Pancreas (tissue), 10 donors: ENCODE results near the gene HSD17B12. TPM values are rescaled to one million over a fixed set of nuclear protein-coding genes. Genes with fewer than 3 reads are reported as not detected.

Experiments used
- ATAC-seq, 4 donors: fragments of 200-7000 bp; cut with Tn5 transposase; one replicate each; pipeline versions ENCODE4 v1.8.0 to v1.9.1; 2020; ENCODE audit warnings: mild to moderate bottlenecking in 4 of 4, moderate library complexity in 4 of 4
- DNase-seq, 6 donors: peaks; one replicate each; pipeline ENCODE4 v3.0.0-alpha.2; 2020
- FAIRE-seq: peaks from 2 replicates; lab custom pipeline; 2012; peaks lifted over from hg19 to GRCh38; lab: Jason Lieb, UNC
- H3K27ac ChIP-seq, 4 donors: fragments of 200-600 bp; sonication (generic); 1 replicate in 3 of 4; 2 replicates in 1 of 4; pipeline versions ENCODE4 v1.5.0 to v1.8.0; 2020
- H3K27me3 ChIP-seq, 4 donors: fragments of 200-600 bp; one replicate each; pipeline ENCODE4 v1.8.0; 2021
- H3K36me3 ChIP-seq, 3 donors: fragments of 200-600 bp; sonication (generic) in 1 of 3; one replicate each; pipeline versions ENCODE4 v1.5.0 to v1.8.0; 2020 to 2021
- H3K4me1 ChIP-seq, 3 donors: fragments of 200-600 bp; one replicate each; pipeline ENCODE4 v1.8.0; 2021
- H3K4me3 ChIP-seq, 4 donors: fragments of 200-600 bp; sonication (generic) in 2 of 4; one replicate each; pipeline versions ENCODE4 v1.5.0 to v1.8.0; 2020 to 2021
- H3K9me3 ChIP-seq, 4 donors: fragments of 200-600 bp; one replicate each; pipeline ENCODE4 v1.8.0; 2021
- whole genome bisulfite sequencing, 2 donors: extraction: QIAGEN DNeasy Blood & Tissue Kit; methylation state at CpG; one replicate each; pipeline ENCODE4 v1.1.7; 2013; 5-methylcytosine and 5-hydroxymethylcytosine counted together
- intact Hi-C, 3 donors: fragments of 100-400 bp; cut with DNase I; formaldehyde crosslinking; loops; one replicate each; pipeline versions ENCODE4 v1.11.1 to v1.14.2; 2022
- polyA plus RNA-seq, 2 donors: library from polyadenylated mRNA; stranded (reverse); fragments of 200-250 nt; gene quantifications; one replicate each; pipeline ENCODE4 v1.2.3, GENCODE V29; 2013
- total RNA-seq, 6 donors: library from RNA; stranded (reverse); fragmentation: NEBNext Ultra II Directional in 4 of 6; extraction: Animal tissue kit (Norgen Biotek cat#: 25700) in 4 of 6; gene quantifications; one replicate each; pipeline versions ENCODE4 v1.2.1 to v1.2.4, GENCODE V29; 2021 to 2023
- TF ChIP-seq, protein P1 (sequence below), 4 donors: fragments of 200-600 bp; sonication (generic) in 3 of 4; IDR thresholded peaks; one replicate each; pipeline versions ENCODE4 v1.5.0 to v1.8.0; 2021; ENCODE audit warnings: antibody characterized with exemption in 4 of 4
- donor health status: healthy with polysubstance abuse.
- donor health status: DM: no; HTN: no; CAD: no; lungs with moderate emphysema.
- donor health status: DM: no; HTN: no; CAD: no.
- donor health status: control.
- donor health status: control.
- donor health status: Bipolar disorder and iron deficiency.
- donor health status: DM: yes; HTN: yes; CAD: no.
- donor health status: DM: no; HTN: no; CAD: no.
- donor health status: DM: no; HTN: no; CAD: no.
- donor health status: DM: yes; HTN: yes; CAD: no.

Gene HSD17B12
- total and polyA plus RNA-seq, 8 donors = 21.0 to 51.9 (median 38.9) TPM

DNA sequence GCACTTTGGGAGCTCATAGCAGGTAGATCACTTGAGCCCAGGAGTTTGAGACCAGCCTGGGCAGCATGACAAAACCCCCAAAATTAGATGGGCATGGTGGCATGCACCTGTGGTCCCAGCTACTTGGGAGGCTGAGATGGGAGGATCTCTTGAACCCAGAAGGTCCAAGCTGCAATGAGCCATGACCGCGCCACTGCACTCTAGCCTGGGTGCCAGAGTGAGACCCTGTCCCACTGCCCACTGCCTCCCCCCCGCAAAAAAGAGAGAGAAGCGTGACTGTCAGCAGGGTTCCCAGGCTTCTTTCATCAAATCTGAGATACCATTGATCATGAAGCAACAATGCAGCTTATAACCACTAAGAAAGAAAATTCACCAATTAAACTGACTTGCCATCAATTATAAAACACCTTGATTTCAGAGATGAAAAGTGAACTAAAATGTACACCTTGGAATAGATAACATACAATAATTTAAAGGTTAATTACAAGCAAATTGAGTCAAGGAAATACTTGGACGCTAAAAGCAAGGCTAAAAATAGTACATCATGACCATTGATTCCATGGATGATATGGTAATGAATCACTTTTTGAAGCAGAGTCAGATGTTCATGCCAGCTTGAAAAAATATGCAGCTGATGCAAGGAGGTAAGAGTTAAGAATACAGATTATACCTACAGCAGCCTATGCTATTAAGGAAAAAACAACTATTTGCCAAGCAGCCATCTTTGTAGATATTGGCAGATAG, 109.3 kb downstream of the HSD17B12 start:
- Histone ChIP-seq H3K27me3 (no peaks in the 10 kb centered on the region), H3K4me3 (no peak overlapping the region), H3K27ac (no peak overlapping the region), H3K4me1 (no peaks in the 10 kb centered on the region), H3K9me3 (no peaks in the 10 kb centered on the region), H3K36me3 (no peaks in the 10 kb centered on the region)
- DNase-seq (no peak), ATAC-seq (no peak), FAIRE-seq (no peak)
- TF ChIP-seq, protein P1, sequence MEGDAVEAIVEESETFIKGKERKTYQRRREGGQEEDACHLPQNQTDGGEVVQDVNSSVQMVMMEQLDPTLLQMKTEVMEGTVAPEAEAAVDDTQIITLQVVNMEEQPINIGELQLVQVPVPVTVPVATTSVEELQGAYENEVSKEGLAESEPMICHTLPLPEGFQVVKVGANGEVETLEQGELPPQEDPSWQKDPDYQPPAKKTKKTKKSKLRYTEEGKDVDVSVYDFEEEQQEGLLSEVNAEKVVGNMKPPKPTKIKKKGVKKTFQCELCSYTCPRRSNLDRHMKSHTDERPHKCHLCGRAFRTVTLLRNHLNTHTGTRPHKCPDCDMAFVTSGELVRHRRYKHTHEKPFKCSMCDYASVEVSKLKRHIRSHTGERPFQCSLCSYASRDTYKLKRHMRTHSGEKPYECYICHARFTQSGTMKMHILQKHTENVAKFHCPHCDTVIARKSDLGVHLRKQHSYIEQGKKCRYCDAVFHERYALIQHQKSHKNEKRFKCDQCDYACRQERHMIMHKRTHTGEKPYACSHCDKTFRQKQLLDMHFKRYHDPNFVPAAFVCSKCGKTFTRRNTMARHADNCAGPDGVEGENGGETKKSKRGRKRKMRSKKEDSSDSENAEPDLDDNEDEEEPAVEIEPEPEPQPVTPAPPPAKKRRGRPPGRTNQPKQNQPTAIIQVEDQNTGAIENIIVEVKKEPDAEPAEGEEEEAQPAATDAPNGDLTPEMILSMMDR (IDR thresholded peaks at IDR 0.05) = no peak
- 82 to 83% methylated on average over 5 of the region's 5 CpGs for WGBS, 2 donors
- intact Hi-C loops = no loop called here

DNA sequence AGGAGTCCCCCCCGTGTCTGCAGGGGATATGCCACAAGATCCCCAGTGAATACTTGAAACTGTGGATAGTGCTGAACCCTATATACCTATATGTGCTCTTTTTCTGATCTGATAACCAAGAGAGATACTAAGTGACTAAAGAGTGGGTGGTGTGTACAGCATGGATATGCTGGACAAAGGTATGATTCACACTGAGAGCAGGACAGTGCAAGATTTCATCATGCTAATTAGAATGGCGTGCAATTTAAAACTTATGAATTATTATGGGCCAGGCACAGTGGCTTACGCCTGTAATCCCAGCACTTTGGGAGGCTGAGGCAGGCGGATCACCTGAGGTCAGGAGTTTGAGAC, 109.9 kb downstream of the HSD17B12 start:
- Histone ChIP-seq H3K27ac (no peak overlapping the region), H3K36me3 (no peaks in the 10 kb centered on the region), H3K27me3 (no peaks in the 10 kb centered on the region), H3K9me3 (no peaks in the 10 kb centered on the region), H3K4me1 (no peaks in the 10 kb centered on the region), H3K4me3 (no peak overlapping the region)
- DNase-seq (no peak), ATAC-seq (no peak), FAIRE-seq (no peak)
- TF ChIP-seq, protein P1 (IDR thresholded peaks at IDR 0.05) = no peak
- WGBS, 2 donors = 93 to 98% methylated on average over 4 of the region's 4 CpGs
- intact Hi-C loops = no loop called here

DNA sequence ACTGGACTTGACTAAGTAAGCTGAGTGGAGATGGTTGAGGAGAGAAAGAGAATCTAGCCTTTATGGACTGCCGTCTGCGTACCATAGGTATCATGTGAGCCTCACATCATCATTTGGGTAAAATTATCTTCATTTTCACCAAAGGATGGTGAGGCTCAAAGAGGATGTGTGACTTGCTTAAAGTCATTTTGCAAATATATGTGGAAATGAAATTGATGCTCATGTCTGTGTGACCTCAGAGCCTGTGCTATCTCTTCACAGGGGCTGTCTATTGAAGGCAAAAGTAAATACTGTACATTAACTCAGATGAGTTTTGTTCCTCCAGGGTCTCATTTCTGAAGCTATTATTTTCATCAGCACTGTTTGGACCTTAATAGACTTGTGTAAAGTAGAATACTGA, 116.8 kb downstream of the HSD17B12 start:
- Histone ChIP-seq H3K9me3 (no peaks in the 10 kb centered on the region), H3K4me1 (no peaks in the 10 kb centered on the region), H3K27ac (no peak overlapping the region), H3K4me3 (no peak overlapping the region), H3K27me3 (no peaks in the 10 kb centered on the region), H3K36me3 (no peaks in the 10 kb centered on the region)
- DNase-seq = no peak
- ATAC-seq = no peak
- no peak for FAIRE-seq
- TF ChIP-seq, protein P1 (IDR thresholded peaks at IDR 0.05) = no peak
- WGBS, 2 donors = 94 to 100% methylated on average over 2 of the region's 2 CpGs
- intact Hi-C loops = no loop called here

DNA sequence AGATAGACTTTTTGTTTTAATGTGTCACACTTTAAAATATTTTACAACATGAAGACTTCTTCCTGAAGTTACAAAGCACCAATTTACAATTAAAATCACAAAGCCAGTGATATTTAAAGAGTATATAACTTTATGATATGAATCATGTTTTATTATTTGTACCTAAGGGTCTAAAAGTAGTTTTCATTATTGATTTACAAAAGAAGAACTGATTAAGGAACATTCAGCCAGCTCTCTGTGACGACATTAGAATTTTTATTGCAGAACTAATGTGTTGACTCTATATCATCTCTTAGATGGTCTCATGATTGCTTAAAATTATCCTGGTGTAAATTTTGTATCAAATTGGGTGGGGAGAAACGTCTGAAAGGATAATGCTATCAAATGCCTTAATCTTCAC, 117.3 kb downstream of the HSD17B12 start:
- intact Hi-C loops = no loop called here
- no peak for FAIRE-seq
- no peak overlapping the region for H3K27ac ChIP-seq
- no peak for DNase-seq
- no peaks in the 10 kb centered on the region for H3K27me3 ChIP-seq
- H3K4me3 ChIP-seq = no peak overlapping the region
- no peaks in the 10 kb centered on the region for H3K9me3 ChIP-seq
- 84% methylated on average over 2 of the region's 2 CpGs for WGBS, 2 donors
- ATAC-seq = no peak
- H3K4me1 ChIP-seq = no peaks in the 10 kb centered on the region
- H3K36me3 ChIP-seq = no peaks in the 10 kb centered on the region
- TF ChIP-seq, protein P1 (IDR thresholded peaks at IDR 0.05) = no peak

DNA sequence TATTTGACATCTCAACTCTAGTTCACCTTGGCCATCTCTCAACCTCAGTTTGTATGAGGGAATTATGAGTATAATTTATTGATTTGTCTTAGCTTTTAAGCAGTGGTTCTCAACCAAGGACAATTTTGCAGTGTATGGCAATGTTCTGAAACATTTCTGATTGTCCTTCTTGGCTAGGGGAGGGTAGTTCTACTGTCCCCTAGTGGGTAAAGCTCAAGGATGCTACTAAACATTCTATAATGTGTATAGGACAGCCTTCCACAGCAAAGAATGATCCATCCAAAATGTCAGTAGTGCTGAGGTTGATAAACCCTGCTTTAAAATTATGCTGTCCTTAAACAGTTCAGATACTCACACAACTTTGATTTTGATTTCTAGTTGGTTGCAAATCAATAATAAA, 122.0 kb downstream of the HSD17B12 start:
- H3K36me3 ChIP-seq = no peaks in the 10 kb centered on the region
- no peak overlapping the region for H3K27ac ChIP-seq
- TF ChIP-seq, protein P1 (IDR thresholded peaks at IDR 0.05) = no peak
- H3K4me3 ChIP-seq = no peak overlapping the region
- H3K9me3 ChIP-seq = no peaks in the 10 kb centered on the region
- H3K4me1 ChIP-seq = no peaks in the 10 kb centered on the region
- FAIRE-seq = no peak
- ATAC-seq = no peak
- intact Hi-C loops = no loop called here
- H3K27me3 ChIP-seq = no peaks in the 10 kb centered on the region
- DNase-seq = no peak
